Fibroblast of villous mesenchyme (primary cell): ENCODE measurements around the gene CTNND2. TPM values are rescaled to one million over a fixed set of nuclear protein-coding genes. Genes with fewer than 3 reads are reported as not detected.

Experiments
- DNase-seq: peaks from one replicate; pipeline ENCODE4 v3.0.0-alpha.2; 2010; ENCODE audit warnings: low read depth
- H3K4me3 ChIP-seq: 2 replicates; pipeline ENCODE4 v1.5.1; 2011; ENCODE audit warnings: low read depth, mild to moderate bottlenecking, low read length
- total RNA-seq: library from RNA; depleted of rRNA; stranded (reverse); fragments of >200 nt; gene quantifications from 2 replicates; pipeline ENCODE4 v1.2.3, GENCODE V29; 2012
- TF ChIP-seq, protein P1 (sequence below): IDR thresholded peaks from 2 replicates; pipeline ENCODE4 v1.5.1; 2012; ENCODE audit warnings: low read depth, mild to moderate bottlenecking, low read length; ENCODE audit not compliant: insufficient read depth

CTNND2 gene
- total RNA-seq, 1 donor: not detected

- no peak for DNase-seq
- H3K4me3 ChIP-seq: no peak overlapping the region
- TF ChIP-seq, protein P1, sequence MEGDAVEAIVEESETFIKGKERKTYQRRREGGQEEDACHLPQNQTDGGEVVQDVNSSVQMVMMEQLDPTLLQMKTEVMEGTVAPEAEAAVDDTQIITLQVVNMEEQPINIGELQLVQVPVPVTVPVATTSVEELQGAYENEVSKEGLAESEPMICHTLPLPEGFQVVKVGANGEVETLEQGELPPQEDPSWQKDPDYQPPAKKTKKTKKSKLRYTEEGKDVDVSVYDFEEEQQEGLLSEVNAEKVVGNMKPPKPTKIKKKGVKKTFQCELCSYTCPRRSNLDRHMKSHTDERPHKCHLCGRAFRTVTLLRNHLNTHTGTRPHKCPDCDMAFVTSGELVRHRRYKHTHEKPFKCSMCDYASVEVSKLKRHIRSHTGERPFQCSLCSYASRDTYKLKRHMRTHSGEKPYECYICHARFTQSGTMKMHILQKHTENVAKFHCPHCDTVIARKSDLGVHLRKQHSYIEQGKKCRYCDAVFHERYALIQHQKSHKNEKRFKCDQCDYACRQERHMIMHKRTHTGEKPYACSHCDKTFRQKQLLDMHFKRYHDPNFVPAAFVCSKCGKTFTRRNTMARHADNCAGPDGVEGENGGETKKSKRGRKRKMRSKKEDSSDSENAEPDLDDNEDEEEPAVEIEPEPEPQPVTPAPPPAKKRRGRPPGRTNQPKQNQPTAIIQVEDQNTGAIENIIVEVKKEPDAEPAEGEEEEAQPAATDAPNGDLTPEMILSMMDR: no peak
These were observed 1.1 kb downstream of the CTNND2 start for GRCh38 chr5:11903121-11903613.

DNA sequence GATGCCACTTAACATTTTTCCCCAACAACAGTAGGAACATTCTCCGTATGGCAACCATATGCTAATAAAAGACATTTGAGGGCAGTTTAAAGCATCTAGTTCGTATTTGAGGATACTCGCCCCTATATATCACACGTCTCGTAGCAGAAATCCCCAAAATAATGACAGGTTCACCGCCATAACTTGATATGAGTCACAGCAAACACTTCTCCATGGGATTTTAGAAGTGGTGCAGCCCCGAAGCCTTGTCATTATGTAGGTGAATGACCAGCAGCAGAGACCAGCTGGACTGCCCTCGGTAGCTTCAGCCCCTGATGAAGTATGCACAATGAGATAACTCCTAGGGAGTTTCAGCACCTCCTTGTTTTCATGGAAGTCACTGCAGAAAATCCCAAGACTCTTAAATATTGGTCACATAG lies 2.0 kb downstream of the CTNND2 start:
- TF ChIP-seq, protein P1: no peak
- no peak overlapping the region for H3K4me3 ChIP-seq
- DNase-seq: no peak

GRCh38 chr5:11898787-11899186 lies 5.5 kb downstream of the CTNND2 start:
- H3K4me3 ChIP-seq: no peak overlapping the region
- TF ChIP-seq, protein P1: no peak
- no peak for DNase-seq

GRCh38 chr5:11897781-11898180 lies 6.5 kb downstream of the CTNND2 start:
- no peak for DNase-seq
- H3K4me3 ChIP-seq: no peak overlapping the region
- TF ChIP-seq, protein P1: no peak

DNA sequence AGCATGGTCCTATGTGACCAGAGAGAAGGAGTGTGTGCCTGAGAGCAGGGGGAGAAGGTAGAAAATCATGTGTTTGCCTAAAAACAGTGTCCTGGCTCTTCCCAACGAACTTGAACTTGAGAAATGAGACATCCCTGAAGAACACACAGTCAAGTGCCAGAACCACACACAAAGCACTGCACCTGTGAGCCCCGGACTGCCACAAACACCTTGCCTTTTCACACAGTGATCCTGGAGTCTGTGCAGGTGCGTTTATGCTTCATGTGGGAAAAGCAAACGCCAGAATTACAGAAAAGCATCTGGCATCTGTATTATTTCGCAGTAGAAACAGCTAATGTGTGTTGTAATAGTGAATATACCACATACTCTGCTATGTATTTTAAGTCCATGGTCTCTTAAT lies 9.3 kb downstream of the CTNND2 start:
- TF ChIP-seq, protein P1: no peak
- no peak for DNase-seq

GRCh38 chr5:11892832-11893231 lies 11.4 kb downstream of the CTNND2 start:
- TF ChIP-seq, protein P1: no peak
- DNase-seq: no peak
- H3K4me3 ChIP-seq: no peak overlapping the region

More for the DNA sequence above, 9.3 kb downstream of the CTNND2 start:
- H3K4me3 ChIP-seq: no peak overlapping the region

- DNase-seq: no peak
- H3K4me3 ChIP-seq: no peak overlapping the region
- TF ChIP-seq, protein P1: no peak
These were observed 13.5 kb downstream of the CTNND2 start for GRCh38 chr5:11890777-11891176.
